Osteocyte (in vitro differentiated cells): Measurements from ENCODE around the gene APBA2. TPM values are rescaled to one million over a fixed set of nuclear protein-coding genes. Genes with fewer than 3 reads are reported as not detected.

Source experiments
- DNase-seq: peaks from one replicate; pipeline ENCODE4 v3.0.0; 2021; ENCODE audit warnings: mixed read lengths; ENCODE audit not compliant: unreplicated experiment; ENCODE audit errors: extremely low spot score
- H3K27ac Mint-ChIP-seq: one replicate; pipeline ENCODE4 v1.8.0; 2021; ENCODE audit warnings: mild to moderate bottlenecking, mixed read lengths; ENCODE audit not compliant: unreplicated experiment
- H3K27me3 Mint-ChIP-seq: one replicate; pipeline ENCODE4 v1.8.0; 2021; ENCODE audit warnings: mixed read lengths; ENCODE audit not compliant: unreplicated experiment
- H3K36me3 Mint-ChIP-seq: one replicate; pipeline ENCODE4 v1.8.0; 2021; ENCODE audit warnings: mixed read lengths; ENCODE audit not compliant: unreplicated experiment
- H3K4me1 Mint-ChIP-seq: one replicate; pipeline ENCODE4 v1.8.0; 2021; ENCODE audit warnings: mixed read lengths; ENCODE audit not compliant: unreplicated experiment
- H3K4me3 Mint-ChIP-seq: one replicate; pipeline ENCODE4 v1.8.0; 2021; ENCODE audit warnings: mild to moderate bottlenecking, moderate library complexity, mixed read lengths; ENCODE audit not compliant: unreplicated experiment
- H3K9me3 Mint-ChIP-seq: one replicate; pipeline ENCODE4 v1.8.0; 2021; ENCODE audit warnings: mixed read lengths; ENCODE audit not compliant: unreplicated experiment
- CTCF ChIP-seq: fragments of 200-600 bp; sonication (generic); IDR thresholded peaks from 2 replicates; pipeline ENCODE4 v1.5.0; 2021; ENCODE audit warnings: antibody characterized with exemption, mild to moderate bottlenecking, moderate library complexity
- total RNA-seq: library from RNA; stranded (reverse); gene quantifications from 2 replicates; pipeline ENCODE4 v1.2.1, GENCODE V29; 2021

Gene APBA2
- total RNA-seq, 1 donor from 2014 or later = 23.5 TPM

GRCh38 chr15:29126208-29126536 is 240.4 kb downstream of the APBA2 start:
- H3K27ac Mint-ChIP-seq = no peak overlapping the region
- peaks cover 9% of the 10 kb centered on the region for H3K4me1 Mint-ChIP-seq
- peaks cover 20% of the 10 kb centered on the region for H3K27me3 Mint-ChIP-seq
- no peak overlapping the region for H3K4me3 Mint-ChIP-seq
- H3K36me3 Mint-ChIP-seq = no peaks in the 10 kb centered on the region
- H3K9me3 Mint-ChIP-seq = no peaks in the 10 kb centered on the region
- no peak for TF ChIP-seq CTCF
- no peak for DNase-seq

GRCh38 chr15:29126821-29127461 is 241.2 kb downstream of the APBA2 start:
- peaks cover 11% of the 10 kb centered on the region for H3K4me1 Mint-ChIP-seq
- no peak overlapping the region for H3K27ac Mint-ChIP-seq
- peaks cover 21% of the 10 kb centered on the region for H3K27me3 Mint-ChIP-seq
- no peaks in the 10 kb centered on the region for H3K36me3 Mint-ChIP-seq
- TF ChIP-seq CTCF = peak; percentile 5
- DNase-seq = no peak
- no peaks in the 10 kb centered on the region for H3K9me3 Mint-ChIP-seq
- H3K4me3 Mint-ChIP-seq = no peak overlapping the region

- Mint-ChIP-seq H3K4me3 (no peak overlapping the region), H3K4me1 (peaks cover 11% of the 10 kb centered on the region), H3K9me3 (no peaks in the 10 kb centered on the region), H3K36me3 (no peaks in the 10 kb centered on the region), H3K27ac (no peak overlapping the region), H3K27me3 (peaks cover 21% of the 10 kb centered on the region)
- DNase-seq = no peak
- TF ChIP-seq CTCF = no peak
These were observed 242.0 kb downstream of the APBA2 start for GRCh38 chr15:29127506-29128430.

- Mint-ChIP-seq H3K9me3 (no peaks in the 10 kb centered on the region), H3K27me3 (peaks cover 21% of the 10 kb centered on the region)
- DNase-seq = no peak
These were observed 242.9 kb downstream of the APBA2 start for GRCh38 chr15:29128671-29129070.

More at GRCh38 chr15:29128671-29129070, 242.9 kb downstream of the APBA2 start:
- TF ChIP-seq CTCF = no peak
- H3K27ac Mint-ChIP-seq = no peak overlapping the region
- no peaks in the 10 kb centered on the region for H3K36me3 Mint-ChIP-seq
- no peak overlapping the region for H3K4me3 Mint-ChIP-seq
- peaks cover 10% of the 10 kb centered on the region for H3K4me1 Mint-ChIP-seq
